Psoas muscle (tissue), 8 donors: ENCODE measurements around the gene ALK. TPM values are rescaled to one million over a fixed set of nuclear protein-coding genes. Genes with fewer than 3 reads are reported as not detected.

Source experiments
- ATAC-seq, 4 donors: fragments of 200-7000 bp; cut with Tn5 transposase; one replicate each; pipeline ENCODE4 v1.9.1; 2020; ENCODE audit warnings: moderate library complexity in 3 of 4, mild to moderate bottlenecking in 2 of 4
- DNase-seq, 2 donors: peaks; one replicate each; pipeline ENCODE4 v3.0.0-alpha.2; 2020
- H3K27ac ChIP-seq: fragments of 200-600 bp; one replicate; pipeline ENCODE4 v1.8.0; 2022
- H3K27me3 ChIP-seq, 3 donors: fragments of 200-600 bp in 1 of 3; one replicate each; pipeline versions ENCODE4 v1.6.1 to v1.8.0; 2013 to 2022; ENCODE audit warnings: low read length in 2 of 3, mild to moderate bottlenecking in 2 of 3, moderate library complexity in 1 of 3; ENCODE audit not compliant: insufficient read depth in 3 of 3
- H3K36me3 ChIP-seq, 2 donors: fragments of 200-600 bp in 1 of 2; one replicate each; pipeline versions ENCODE4 v1.6.1 to v1.8.0; 2013 to 2022; ENCODE audit warnings: low read depth in 1 of 2, mild to moderate bottlenecking in 1 of 2, moderate library complexity in 1 of 2; ENCODE audit not compliant: insufficient read depth in 1 of 2
- H3K4me1 ChIP-seq: fragments of 200-600 bp; one replicate; pipeline ENCODE4 v1.8.0; 2022
- H3K4me3 ChIP-seq: fragments of 200-600 bp; one replicate; pipeline ENCODE4 v1.8.0; 2022; ENCODE audit warnings: mild to moderate bottlenecking
- H3K9me3 ChIP-seq: fragments of 200-600 bp; one replicate; pipeline ENCODE4 v1.8.0; 2022
- WGBS, 3 donors: extraction: QIAGEN DNeasy Blood & Tissue Kit; methylation state at CpG; one replicate each; pipeline versions ENCODE4 v1.1.6 to v1.1.7; 2013; 5-methylcytosine and 5-hydroxymethylcytosine counted together
- intact Hi-C, 2 donors: fragments of 100-400 bp; cut with DNase I; formaldehyde crosslinking; loops; one replicate each; pipeline versions ENCODE4 v1.11.0 to v1.14.2; 2022
- polyA plus RNA-seq, 3 donors: library from polyadenylated mRNA; stranded (reverse); fragments of 200-250 nt; gene quantifications; one replicate each; pipeline ENCODE4 v1.2.3, GENCODE V29; 2013
- total RNA-seq, 4 donors: library from RNA; stranded (reverse); fragmentation: NEBNext Ultra II Directional in 2 of 4; extraction: Animal tissue kit (Norgen Biotek cat#: 25700) in 2 of 4; gene quantifications; one replicate each; pipeline versions ENCODE4 v1.2.1 to v1.2.4, GENCODE V29; 2021 to 2023
- TF ChIP-seq, protein P1 (sequence below): fragments of 200-600 bp; IDR thresholded peaks from one replicate; pipeline ENCODE4 v1.8.0; 2022; ENCODE audit warnings: antibody characterized with exemption
- donor health status: healthy with polysubstance abuse.
- donor health status: DM: no; HTN: no; CAD: no; lungs with moderate emphysema.
- donor health status: Bipolar disorder and iron deficiency.
- donor health status: healthy.
- donor health status: DM: yes; HTN: yes; CAD: no.
- donor health status: DM: no; HTN: no; CAD: no.
- donor health status: DM: no; HTN: no; CAD: no.
- donor health status: DM: yes; HTN: yes; CAD: no.

Gene ALK
- total and polyA plus RNA-seq, 7 donors: 0.03 to 0.32 (median 0.08) TPM; not detected in 2

- H3K27ac ChIP-seq: no peak overlapping the region
- TF ChIP-seq, protein P1, sequence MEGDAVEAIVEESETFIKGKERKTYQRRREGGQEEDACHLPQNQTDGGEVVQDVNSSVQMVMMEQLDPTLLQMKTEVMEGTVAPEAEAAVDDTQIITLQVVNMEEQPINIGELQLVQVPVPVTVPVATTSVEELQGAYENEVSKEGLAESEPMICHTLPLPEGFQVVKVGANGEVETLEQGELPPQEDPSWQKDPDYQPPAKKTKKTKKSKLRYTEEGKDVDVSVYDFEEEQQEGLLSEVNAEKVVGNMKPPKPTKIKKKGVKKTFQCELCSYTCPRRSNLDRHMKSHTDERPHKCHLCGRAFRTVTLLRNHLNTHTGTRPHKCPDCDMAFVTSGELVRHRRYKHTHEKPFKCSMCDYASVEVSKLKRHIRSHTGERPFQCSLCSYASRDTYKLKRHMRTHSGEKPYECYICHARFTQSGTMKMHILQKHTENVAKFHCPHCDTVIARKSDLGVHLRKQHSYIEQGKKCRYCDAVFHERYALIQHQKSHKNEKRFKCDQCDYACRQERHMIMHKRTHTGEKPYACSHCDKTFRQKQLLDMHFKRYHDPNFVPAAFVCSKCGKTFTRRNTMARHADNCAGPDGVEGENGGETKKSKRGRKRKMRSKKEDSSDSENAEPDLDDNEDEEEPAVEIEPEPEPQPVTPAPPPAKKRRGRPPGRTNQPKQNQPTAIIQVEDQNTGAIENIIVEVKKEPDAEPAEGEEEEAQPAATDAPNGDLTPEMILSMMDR: no peak
- H3K36me3 ChIP-seq: no peaks in the 10 kb centered on the region
- no peaks in the 10 kb centered on the region for H3K9me3 ChIP-seq
- 43 to 67% (median 45%) methylated on average over 3 of the region's 3 CpGs for WGBS, 3 donors
- ATAC-seq (no peak), DNase-seq (no peak)
- intact Hi-C loops: no loop called here
- no peaks in the 10 kb centered on the region for H3K4me1 ChIP-seq
- peaks cover 0 to 15% (median 4%) of the 10 kb centered on the region in 3 donors for H3K27me3 ChIP-seq
- no peak overlapping the region for H3K4me3 ChIP-seq
Observed at GRCh38 chr2:29281916-29282247, 639.5 kb downstream of the ALK start.

DNA sequence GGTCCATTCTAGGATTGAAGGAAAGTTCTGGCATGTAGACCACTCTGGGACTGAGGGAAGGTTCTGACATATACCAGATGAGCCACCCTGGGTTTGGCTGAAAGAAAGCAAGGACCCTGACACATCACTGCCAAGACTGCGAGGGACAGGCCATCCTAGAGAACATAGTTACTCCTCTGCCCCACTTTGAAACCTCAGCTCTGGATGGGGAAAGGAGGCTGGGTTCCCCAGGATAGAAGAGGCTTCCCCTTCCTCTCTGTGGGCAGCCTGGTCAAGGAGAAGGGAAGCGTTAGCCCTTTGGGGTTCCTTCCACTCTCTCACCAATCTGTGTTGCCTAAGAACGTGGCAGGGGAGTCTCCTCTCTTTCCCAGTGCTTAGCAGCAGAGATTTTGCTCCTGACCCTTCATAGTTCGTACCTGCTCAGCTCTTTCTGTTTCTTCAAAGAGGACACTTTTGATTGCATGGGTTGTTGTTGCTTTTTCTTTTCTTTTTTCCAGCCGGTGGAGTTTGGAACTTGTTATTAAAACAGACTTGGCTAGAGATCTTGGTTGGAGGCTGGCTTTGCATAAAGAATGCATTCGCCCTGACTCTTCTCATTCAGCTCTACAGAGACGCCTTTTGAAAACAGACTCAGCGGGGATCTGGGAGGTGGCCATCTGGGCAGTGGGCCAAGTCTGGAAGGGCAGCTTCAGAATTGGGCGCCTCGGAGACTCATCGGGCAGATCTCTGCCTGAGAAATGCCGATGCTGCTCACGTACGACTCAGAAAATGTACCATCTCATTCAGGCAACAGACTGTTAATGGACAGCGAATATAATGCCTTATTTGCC lies 640.1 kb downstream of the ALK start:
- Histone ChIP-seq H3K4me1 (no peaks in the 10 kb centered on the region), H3K27ac (no peak overlapping the region), H3K36me3 (no peaks in the 10 kb centered on the region), H3K4me3 (no peak overlapping the region), H3K9me3 (no peaks in the 10 kb centered on the region), H3K27me3 (peaks cover 0 to 16% (median 4%) of the 10 kb centered on the region in 3 donors)
- ATAC-seq (no peak), DNase-seq (peak in 1 of 2 donors; percentile 19)
- WGBS, 3 donors: 26 to 41% (median 27%) methylated on average over 15 of the region's 15 CpGs
- TF ChIP-seq, protein P1: no peak
- intact Hi-C loops: no loop called here

DNA sequence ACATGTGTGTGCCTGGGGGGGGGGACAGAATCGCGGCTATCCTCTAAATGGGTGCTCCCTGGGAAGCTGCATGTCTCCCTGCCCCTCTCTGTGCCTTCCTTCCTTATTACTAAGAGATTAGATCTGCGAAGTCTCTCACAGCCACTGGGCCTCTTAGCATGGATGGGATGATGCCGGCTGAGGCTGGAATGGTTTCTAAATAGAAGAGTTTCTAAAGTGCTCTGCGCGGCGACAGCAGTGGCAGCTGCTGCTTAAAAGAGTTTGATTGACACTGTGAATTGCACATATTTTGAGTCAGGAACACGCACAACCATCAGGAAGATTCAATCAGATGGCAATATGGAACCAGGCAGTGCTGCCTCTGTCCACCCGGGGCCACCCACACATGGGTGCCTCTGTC lies 642.4 kb downstream of the ALK start:
- ATAC-seq (no peak), DNase-seq (no peak)
- no peaks in the 10 kb centered on the region for H3K9me3 ChIP-seq
- intact Hi-C loops: no loop called here
- H3K36me3 ChIP-seq: no peaks in the 10 kb centered on the region
- no peak overlapping the region for H3K27ac ChIP-seq
- no peak overlapping the region for H3K4me3 ChIP-seq
- TF ChIP-seq, protein P1: no peak
- H3K27me3 ChIP-seq: peaks cover 0 to 16% (median 4%) of the 10 kb centered on the region in 3 donors
- no peaks in the 10 kb centered on the region for H3K4me1 ChIP-seq
- WGBS, 3 donors: 73 to 84% (median 82%) methylated on average over 9 of the region's 9 CpGs

- Histone ChIP-seq H3K27me3 (peaks cover 0 to 16% (median 4%) of the 10 kb centered on the region in 3 donors), H3K4me1 (no peaks in the 10 kb centered on the region), H3K4me3 (no peak overlapping the region), H3K27ac (no peak overlapping the region), H3K36me3 (no peaks in the 10 kb centered on the region), H3K9me3 (no peaks in the 10 kb centered on the region)
- ATAC-seq (no peak), DNase-seq (no peak)
- intact Hi-C loops: no loop called here
- TF ChIP-seq, protein P1: no peak
- 47 to 55% (median 48%) methylated on average over 3 of the region's 3 CpGs for WGBS, 3 donors
Observed at GRCh38 chr2:29276151-29276550, 645.2 kb downstream of the ALK start.
